IPS DF 6.9 (cell line): Measurements from ENCODE around the gene SLC8A1.

Source experiments
- DNase-seq: peaks from one replicate; pipeline ENCODE4 v3.0.0-alpha.2; 2013; ENCODE audit warnings: low read depth, low spot score
- H3K27ac ChIP-seq: one replicate; pipeline ENCODE4 v1.5.1; 2013; ENCODE audit warnings: low read length, control low read depth
- H3K27me3 ChIP-seq: 2 replicates; pipeline ENCODE4 v1.6.1; 2013; ENCODE audit warnings: mild to moderate bottlenecking, low read length; ENCODE audit not compliant: control insufficient read depth, insufficient read depth
- H3K36me3 ChIP-seq: 2 replicates; pipeline ENCODE4 v1.6.1; 2013; ENCODE audit warnings: low read length; ENCODE audit not compliant: control insufficient read depth, insufficient read depth
- H3K4me1 ChIP-seq: 2 replicates; pipeline ENCODE4 v1.6.1; 2013; ENCODE audit warnings: low read length; ENCODE audit not compliant: control insufficient read depth, insufficient read depth
- H3K4me3 ChIP-seq: 2 replicates; pipeline ENCODE4 v1.5.1; 2013; ENCODE audit warnings: mild to moderate bottlenecking, low read length
- H3K9me3 ChIP-seq: 2 replicates; pipeline ENCODE4 v1.6.1; 2013; ENCODE audit warnings: low read length, inconsistent platforms; ENCODE audit not compliant: control insufficient read depth, insufficient read depth
- WGBS: extraction: QIAGEN DNeasy Blood & Tissue Kit; methylation state at CpG from one replicate; pipeline ENCODE4 v1.1.7; 2013; ENCODE audit warnings: mixed read lengths, missing lambda C conversion rate; ENCODE audit not compliant: insufficient read length, insufficient coverage; 5-methylcytosine and 5-hydroxymethylcytosine counted together

Gene SLC8A1

GRCh38 chr2:40371525-40372282 is 80.2 kb downstream of the SLC8A1 start:
- no peak overlapping the region for H3K4me3 ChIP-seq
- DNase-seq, result no peak
- H3K4me1 ChIP-seq, result no peaks in the 10 kb centered on the region; the same call in 1 of the 2 replicates
- no peaks in the 10 kb centered on the region for H3K36me3 ChIP-seq
- WGBS, result no CpG with 5 or more reads among the region's 4 CpGs
- H3K27ac ChIP-seq, result no peak overlapping the region
- H3K9me3 ChIP-seq, result no peaks in the 10 kb centered on the region
- no peaks in the 10 kb centered on the region for H3K27me3 ChIP-seq

- WGBS, result no CpG with 5 or more reads among the region's 2 CpGs
- Histone ChIP-seq H3K36me3 (no peaks in the 10 kb centered on the region), H3K9me3 (no peaks in the 10 kb centered on the region), H3K27ac (no peak overlapping the region), H3K4me3 (no peak overlapping the region), H3K4me1 (no peaks in the 10 kb centered on the region; the same call in 1 of the 2 replicates), H3K27me3 (no peaks in the 10 kb centered on the region)
- DNase-seq, result no peak
Measured at GRCh38 chr2:40370007-40370395, 81.9 kb downstream of the SLC8A1 start.

- no peaks in the 10 kb centered on the region; the same call in 1 of the 2 replicates for H3K4me1 ChIP-seq
- no CpG with 5 or more reads among the region's 3 CpGs for WGBS
- H3K9me3 ChIP-seq, result no peaks in the 10 kb centered on the region
- no peaks in the 10 kb centered on the region for H3K36me3 ChIP-seq
- H3K27me3 ChIP-seq, result no peaks in the 10 kb centered on the region
- H3K27ac ChIP-seq, result no peak overlapping the region
- no peak overlapping the region for H3K4me3 ChIP-seq
- DNase-seq, result no peak
Measured at GRCh38 chr2:40369267-40370006, 82.5 kb downstream of the SLC8A1 start.

GRCh38 chr2:40367652-40368051 is 84.2 kb downstream of the SLC8A1 start:
- DNase-seq, result no peak
- no peak overlapping the region for H3K27ac ChIP-seq
- no peaks in the 10 kb centered on the region for H3K36me3 ChIP-seq
- no peaks in the 10 kb centered on the region for H3K9me3 ChIP-seq
- H3K4me1 ChIP-seq, result no peaks in the 10 kb centered on the region; the same call in 1 of the 2 replicates
- H3K4me3 ChIP-seq, result no peak overlapping the region
- WGBS, result no CpG with 5 or more reads among the region's 2 CpGs
- no peaks in the 10 kb centered on the region for H3K27me3 ChIP-seq

- Histone ChIP-seq H3K27me3 (no peaks in the 10 kb centered on the region), H3K9me3 (no peaks in the 10 kb centered on the region), H3K4me3 (no peak overlapping the region), H3K36me3 (no peaks in the 10 kb centered on the region), H3K27ac (no peak overlapping the region), H3K4me1 (no peaks in the 10 kb centered on the region; the same call in 1 of the 2 replicates)
- no peak for DNase-seq
- no CpG with 5 or more reads among the region's 2 CpGs for WGBS
Measured at GRCh38 chr2:40367032-40367431, 84.9 kb downstream of the SLC8A1 start.

- no CpG with 5 or more reads among the region's 3 CpGs for WGBS
- Histone ChIP-seq H3K4me1 (no peaks in the 10 kb centered on the region), H3K36me3 (no peaks in the 10 kb centered on the region), H3K27me3 (no peaks in the 10 kb centered on the region), H3K9me3 (no peaks in the 10 kb centered on the region), H3K27ac (no peak overlapping the region), H3K4me3 (no peak overlapping the region)
- DNase-seq, result no peak
Measured at GRCh38 chr2:40364151-40364874, 87.6 kb downstream of the SLC8A1 start.

DNA sequence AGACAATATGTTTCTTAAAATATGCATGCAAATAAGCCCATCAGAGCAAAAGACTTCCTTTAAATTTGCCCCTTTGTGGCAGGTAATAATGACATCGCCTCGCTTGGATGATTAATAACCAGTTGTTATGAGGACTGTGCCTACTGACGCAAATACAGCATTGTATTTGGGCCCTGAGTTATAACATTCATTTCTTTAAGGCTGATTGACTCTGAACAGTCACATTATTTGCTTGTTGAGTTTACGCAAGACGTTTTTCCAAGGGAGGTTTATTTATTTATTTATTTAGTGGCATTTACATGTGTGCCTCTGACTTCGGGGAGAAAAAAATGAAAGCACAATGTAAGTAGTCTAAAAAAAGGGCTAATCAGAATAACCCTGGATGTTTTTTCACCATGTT is 88.3 kb downstream of the SLC8A1 start:
- WGBS, result no CpG with 5 or more reads among the region's 6 CpGs
- DNase-seq, result no peak

GRCh38 chr2:40363231-40363630 is 88.7 kb downstream of the SLC8A1 start:
- H3K27ac ChIP-seq, result no peak overlapping the region
- no CpG with 5 or more reads among the region's 1 CpG for WGBS

More for the DNA sequence above, 88.3 kb downstream of the SLC8A1 start:
- no peaks in the 10 kb centered on the region for H3K36me3 ChIP-seq
- H3K27ac ChIP-seq, result no peak overlapping the region
- no peak overlapping the region for H3K4me3 ChIP-seq
- no peaks in the 10 kb centered on the region for H3K4me1 ChIP-seq
- H3K27me3 ChIP-seq, result no peaks in the 10 kb centered on the region
- H3K9me3 ChIP-seq, result no peaks in the 10 kb centered on the region

GRCh38 chr2:40361478-40361877 is 90.4 kb downstream of the SLC8A1 start:
- Histone ChIP-seq H3K4me1 (no peaks in the 10 kb centered on the region), H3K4me3 (no peak overlapping the region), H3K27me3 (no peaks in the 10 kb centered on the region), H3K9me3 (no peaks in the 10 kb centered on the region), H3K36me3 (no peaks in the 10 kb centered on the region), H3K27ac (no peak overlapping the region)
- WGBS, result no CpG with 5 or more reads among the region's 4 CpGs
- no peak for DNase-seq

More at GRCh38 chr2:40363231-40363630, 88.7 kb downstream of the SLC8A1 start:
- Histone ChIP-seq H3K27me3 (no peaks in the 10 kb centered on the region), H3K36me3 (no peaks in the 10 kb centered on the region), H3K4me1 (no peaks in the 10 kb centered on the region), H3K4me3 (no peak overlapping the region), H3K9me3 (no peaks in the 10 kb centered on the region)
- DNase-seq, result no peak

DNA sequence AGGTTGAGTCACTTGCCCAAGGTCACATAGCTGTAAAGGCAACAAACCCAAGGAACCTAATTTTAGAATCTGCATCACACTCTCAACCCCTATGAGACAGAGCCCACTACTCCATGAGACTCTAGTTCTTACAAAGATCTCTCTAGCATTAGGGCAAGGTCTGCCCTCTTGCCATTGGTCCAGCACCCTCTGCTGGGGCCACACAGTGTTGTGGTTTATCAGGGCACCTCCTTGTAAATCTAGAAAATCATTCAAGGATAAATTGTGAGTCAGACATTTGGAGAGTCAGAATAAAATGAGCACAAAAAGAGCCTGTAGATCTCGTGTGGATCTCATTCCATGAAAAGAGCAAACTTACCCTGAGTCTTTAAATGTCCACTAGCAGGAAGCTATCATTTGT is 91.2 kb downstream of the SLC8A1 start:
- Histone ChIP-seq H3K27me3 (no peaks in the 10 kb centered on the region), H3K27ac (no peak overlapping the region), H3K4me3 (no peak overlapping the region), H3K9me3 (no peaks in the 10 kb centered on the region), H3K36me3 (no peaks in the 10 kb centered on the region), H3K4me1 (no peaks in the 10 kb centered on the region)
- WGBS, result no CpG with 5 or more reads among the region's 1 CpG
- no peak for DNase-seq
